SK-N-SH (cell line): ENCODE data around the gene COPS9.

Source experiments
- EZH2phosphoT487 ChIP-seq: fragments of 200-600 bp; sonication (generic); IDR thresholded peaks from 2 replicates; pipeline ENCODE4 v1.6.1; 2017; ENCODE audit warnings: low read depth, mixed run types, mild to moderate bottlenecking, antibody characterized with exemption, moderate library complexity, borderline replicate concordance
- GATA2 ChIP-seq: sonication (generic); formaldehyde crosslinking; IDR thresholded peaks from 2 replicates; pipeline ENCODE4 v1.5.0; 2020; ENCODE audit warnings: mild to moderate bottlenecking, missing genetic modification reagents
- SIN3A ChIP-seq: IDR thresholded peaks from 2 replicates; pipeline ENCODE4 v1.6.1; 2012; ENCODE audit warnings: low read depth, mild to moderate bottlenecking, low read length, moderate library complexity, borderline replicate concordance
- TAF1 ChIP-seq: IDR thresholded peaks from 2 replicates; pipeline ENCODE4 v1.6.1; 2012; ENCODE audit warnings: low read depth, mild to moderate bottlenecking, low read length, moderate library complexity, borderline replicate concordance
- TCF12 ChIP-seq: IDR thresholded peaks from 2 replicates; pipeline ENCODE4 v1.4.0; 2012
- TF ChIP-seq, protein P1 (sequence below): fragments of 200-600 bp; sonication (generic); IDR thresholded peaks from 2 replicates; pipeline ENCODE4 v1.6.1; 2017; ENCODE audit warnings: antibody characterized with exemption, mild to moderate bottlenecking, moderate library complexity

DNA sequence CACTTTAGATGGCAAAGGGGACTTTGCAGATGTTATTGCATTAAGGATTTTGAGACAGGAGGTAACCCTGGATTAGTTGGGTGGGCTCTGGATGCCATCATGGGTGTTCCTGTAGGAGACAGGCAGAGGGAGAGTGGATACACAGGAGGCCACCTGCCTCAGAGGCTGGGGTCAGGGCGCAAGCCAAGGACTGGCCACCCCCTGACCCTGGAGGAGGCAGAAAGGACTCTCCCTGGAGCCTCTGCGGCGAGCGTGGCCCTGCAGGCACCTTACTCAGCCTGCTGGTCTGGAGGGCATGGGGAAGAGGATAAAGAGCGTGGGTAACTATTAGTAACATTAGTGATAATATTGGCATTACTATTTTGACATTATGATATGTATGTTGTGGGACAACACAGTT lies 25.9 kb upstream of the COPS9 start:
- TF ChIP-seq, protein P1, sequence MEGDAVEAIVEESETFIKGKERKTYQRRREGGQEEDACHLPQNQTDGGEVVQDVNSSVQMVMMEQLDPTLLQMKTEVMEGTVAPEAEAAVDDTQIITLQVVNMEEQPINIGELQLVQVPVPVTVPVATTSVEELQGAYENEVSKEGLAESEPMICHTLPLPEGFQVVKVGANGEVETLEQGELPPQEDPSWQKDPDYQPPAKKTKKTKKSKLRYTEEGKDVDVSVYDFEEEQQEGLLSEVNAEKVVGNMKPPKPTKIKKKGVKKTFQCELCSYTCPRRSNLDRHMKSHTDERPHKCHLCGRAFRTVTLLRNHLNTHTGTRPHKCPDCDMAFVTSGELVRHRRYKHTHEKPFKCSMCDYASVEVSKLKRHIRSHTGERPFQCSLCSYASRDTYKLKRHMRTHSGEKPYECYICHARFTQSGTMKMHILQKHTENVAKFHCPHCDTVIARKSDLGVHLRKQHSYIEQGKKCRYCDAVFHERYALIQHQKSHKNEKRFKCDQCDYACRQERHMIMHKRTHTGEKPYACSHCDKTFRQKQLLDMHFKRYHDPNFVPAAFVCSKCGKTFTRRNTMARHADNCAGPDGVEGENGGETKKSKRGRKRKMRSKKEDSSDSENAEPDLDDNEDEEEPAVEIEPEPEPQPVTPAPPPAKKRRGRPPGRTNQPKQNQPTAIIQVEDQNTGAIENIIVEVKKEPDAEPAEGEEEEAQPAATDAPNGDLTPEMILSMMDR: no peak
- TF ChIP-seq EZH2phosphoT487 (no peak), SIN3A (no peak), TAF1 (no peak), GATA2 (CRISPR knock-in tag) (no peak), TCF12 (no peak)
